Umbilical cord (tissue), 2 donors: Measurements from ENCODE around the gene C14orf119. TPM values are rescaled to one million over a fixed set of nuclear protein-coding genes. Genes with fewer than 3 reads are reported as not detected.

Experiments used
- DNase-seq: peaks from one replicate; pipeline ENCODE4 v3.0.0-alpha.2; 2015; ENCODE audit warnings: low spot score
- total RNA-seq: library from RNA; depleted of rRNA; stranded (reverse); fragments of >200 nt; gene quantifications from one replicate; pipeline ENCODE4 v1.2.3, GENCODE V29; 2014; ENCODE audit warnings: low replicate concordance; ENCODE audit not compliant: insufficient read depth

The C14orf119 gene
- 15.4 TPM for total RNA-seq

DNA sequence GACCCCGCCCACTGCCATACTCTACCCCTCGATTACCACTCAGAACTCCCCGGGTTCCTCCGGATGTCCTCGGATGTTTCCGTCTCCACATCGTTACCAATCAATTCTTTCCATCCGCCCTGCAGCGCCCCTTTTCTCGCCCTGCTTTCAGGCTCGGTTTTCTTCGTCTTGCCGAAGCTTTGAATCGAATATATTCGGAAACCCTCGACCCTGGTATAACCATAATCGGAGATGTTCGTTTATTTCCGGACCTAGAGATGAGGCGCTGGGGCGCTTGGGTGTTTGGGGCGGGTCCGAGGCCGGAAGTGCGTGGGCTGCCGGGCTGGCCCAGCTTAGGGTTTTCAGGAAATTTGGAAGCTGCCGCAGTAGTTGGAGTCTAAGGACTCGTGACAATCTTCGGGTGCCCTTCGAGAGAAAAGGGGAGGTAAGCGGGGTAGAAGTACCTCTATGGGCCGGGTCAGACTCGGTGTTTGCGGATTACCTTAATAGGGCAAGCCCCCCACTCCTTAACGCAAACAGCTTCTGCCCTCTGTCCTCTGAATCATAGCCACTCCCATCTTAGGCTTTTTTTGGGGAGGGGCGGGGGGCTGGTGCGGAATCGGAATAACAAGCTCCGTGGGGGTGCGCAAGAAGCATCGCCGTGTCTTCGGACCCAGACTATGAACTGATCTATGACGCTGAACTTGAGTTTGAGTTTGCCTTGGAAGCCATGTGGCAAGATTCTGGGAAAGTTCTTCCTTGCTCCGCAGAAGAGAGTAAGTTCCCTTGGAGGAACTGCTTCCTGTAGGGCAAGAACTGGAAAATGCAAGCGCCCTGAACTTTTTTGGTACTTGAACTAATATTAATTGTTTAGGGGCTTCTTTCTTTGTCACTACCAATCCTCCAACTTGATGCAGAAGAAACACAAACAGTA is at the start of gene C14orf119:
TSS of gene C14orf119 (plus strand) at position 310 of the 913 bp plus-strand sequence. CDS start 2,154 bp downstream, outside the sequence.
- peak; percentile 100 for DNase-seq

- DNase-seq = no peak
Observed at GRCh38 chr14:23047034-23047634, 48.2 kb upstream of the C14orf119 start.

DNA sequence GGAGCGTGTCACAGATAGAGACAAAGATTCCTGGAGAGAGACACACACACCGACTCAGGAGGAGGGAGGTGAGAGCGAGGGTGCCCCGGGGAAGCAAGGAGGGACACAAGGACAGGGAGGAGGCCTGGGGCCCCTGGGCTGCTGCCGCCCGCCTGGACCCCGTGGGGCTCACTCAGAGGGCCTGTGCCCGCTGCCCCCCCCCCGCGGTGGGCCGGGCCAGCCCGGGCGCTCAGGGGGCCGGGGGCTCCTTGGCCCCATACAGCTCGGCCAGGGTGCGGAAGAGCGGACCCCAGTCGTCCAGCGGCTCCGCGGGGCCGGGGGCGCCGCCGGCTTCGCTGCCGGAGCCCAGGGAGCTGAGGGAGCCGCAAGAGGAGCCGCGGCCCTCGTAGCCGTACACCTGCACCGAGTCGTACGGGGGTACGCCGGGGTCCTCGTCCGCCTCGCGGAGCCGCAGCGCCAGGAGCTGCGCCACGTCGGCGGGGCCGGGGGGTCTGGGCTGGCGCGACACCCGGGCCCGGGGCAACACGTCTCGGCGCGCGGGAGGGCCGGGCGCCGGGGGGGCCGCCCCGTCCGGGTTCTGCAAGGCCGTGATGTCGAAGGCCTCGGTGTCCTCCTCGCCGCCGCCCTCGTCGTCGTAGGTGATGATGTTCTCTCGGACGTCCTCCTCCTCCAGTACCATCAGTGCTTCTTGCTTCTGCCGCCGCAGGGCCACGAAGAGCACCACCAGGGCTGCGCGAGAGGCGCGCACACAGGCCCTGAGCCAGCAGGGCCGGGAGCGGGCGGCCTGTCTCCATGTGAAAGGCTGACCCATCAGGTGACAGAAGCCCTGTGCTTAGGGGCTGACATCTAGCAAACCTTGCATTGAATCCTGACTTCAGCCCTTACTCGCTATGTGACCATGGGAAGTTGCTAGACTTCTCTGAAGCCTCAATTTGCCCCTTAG is 47.3 kb upstream of the C14orf119 start:
- no peak for DNase-seq

GRCh38 chr14:23049011-23049410 is 46.3 kb upstream of the C14orf119 start:
- no peak for DNase-seq

- DNase-seq = no peak
Observed at GRCh38 chr14:23051141-23052057, 43.9 kb upstream of the C14orf119 start.

GRCh38 chr14:23052182-23052623 is 43.1 kb upstream of the C14orf119 start:
- DNase-seq = no peak

GRCh38 chr14:23052671-23053070 is 42.6 kb upstream of the C14orf119 start:
- DNase-seq = no peak

GRCh38 chr14:23053426-23053825 is 41.9 kb upstream of the C14orf119 start:
- no peak for DNase-seq

DNA sequence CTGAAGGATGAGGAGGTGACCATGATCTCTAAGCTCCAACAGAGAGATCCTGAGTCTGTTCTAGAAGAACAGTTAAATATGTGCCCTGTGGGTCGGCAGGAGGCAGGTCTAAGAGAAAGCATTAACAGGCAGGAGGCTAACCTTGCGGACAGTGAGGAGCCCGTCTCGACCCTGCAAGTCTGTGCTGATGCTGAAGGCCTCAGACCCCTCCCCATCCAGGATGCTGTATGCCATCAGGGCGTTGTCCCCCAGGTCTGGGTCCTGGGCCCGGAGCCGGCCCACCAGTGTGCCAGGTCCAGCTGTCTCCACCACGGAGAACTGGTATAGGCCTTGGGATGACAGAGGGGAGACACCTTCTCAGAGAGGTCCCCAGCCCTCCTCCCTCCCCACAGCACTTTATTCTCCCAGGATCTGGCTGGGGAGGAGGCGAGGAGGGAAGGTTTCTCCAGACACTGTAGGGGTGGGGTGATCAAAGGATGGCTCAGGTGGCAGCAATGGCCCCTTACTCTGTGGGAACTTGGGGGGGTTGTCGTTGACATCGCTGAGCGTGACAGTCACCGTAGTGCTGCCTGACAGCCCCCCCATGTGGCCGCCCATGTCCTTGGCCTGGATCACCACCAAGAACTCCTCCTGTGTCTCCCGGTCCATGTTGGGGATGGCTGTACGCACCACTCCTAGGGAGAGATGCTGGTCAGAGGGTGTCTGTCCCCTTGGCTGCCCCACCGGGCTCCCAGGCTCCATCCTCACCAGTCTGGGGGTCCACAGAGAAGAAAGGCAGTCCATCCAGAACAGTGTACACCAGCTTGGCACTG is 41.1 kb upstream of the C14orf119 start:
- DNase-seq = no peak

GRCh38 chr14:23055147-23055550 is 40.2 kb upstream of the C14orf119 start:
- DNase-seq = no peak

DNA sequence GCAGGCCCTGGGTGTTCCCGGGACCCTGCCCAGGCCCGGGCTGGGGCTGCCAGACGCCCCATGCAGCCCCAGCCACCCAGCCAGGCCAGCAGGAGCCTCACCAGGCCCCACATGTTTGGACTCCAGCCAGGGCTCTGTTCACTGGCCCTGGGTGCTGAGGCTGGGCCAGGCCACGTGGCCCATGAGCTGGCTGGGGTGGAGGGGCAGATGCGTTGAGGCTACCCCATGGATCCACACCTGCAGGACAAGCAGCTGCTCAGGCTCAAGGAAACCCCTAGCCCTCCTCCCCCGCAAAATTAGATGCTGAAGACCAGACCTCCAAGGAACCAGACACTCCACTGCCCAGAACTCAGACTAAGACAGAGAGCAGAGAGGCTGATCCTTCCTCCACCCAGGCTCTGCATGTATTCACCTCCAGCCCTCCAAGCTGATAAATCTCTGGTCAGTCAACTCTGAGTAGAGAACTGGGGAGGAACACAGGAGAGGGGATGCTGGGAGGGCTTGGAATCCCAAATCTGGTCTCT is 39.6 kb upstream of the C14orf119 start:
- peak; percentile 55 for DNase-seq

DNA sequence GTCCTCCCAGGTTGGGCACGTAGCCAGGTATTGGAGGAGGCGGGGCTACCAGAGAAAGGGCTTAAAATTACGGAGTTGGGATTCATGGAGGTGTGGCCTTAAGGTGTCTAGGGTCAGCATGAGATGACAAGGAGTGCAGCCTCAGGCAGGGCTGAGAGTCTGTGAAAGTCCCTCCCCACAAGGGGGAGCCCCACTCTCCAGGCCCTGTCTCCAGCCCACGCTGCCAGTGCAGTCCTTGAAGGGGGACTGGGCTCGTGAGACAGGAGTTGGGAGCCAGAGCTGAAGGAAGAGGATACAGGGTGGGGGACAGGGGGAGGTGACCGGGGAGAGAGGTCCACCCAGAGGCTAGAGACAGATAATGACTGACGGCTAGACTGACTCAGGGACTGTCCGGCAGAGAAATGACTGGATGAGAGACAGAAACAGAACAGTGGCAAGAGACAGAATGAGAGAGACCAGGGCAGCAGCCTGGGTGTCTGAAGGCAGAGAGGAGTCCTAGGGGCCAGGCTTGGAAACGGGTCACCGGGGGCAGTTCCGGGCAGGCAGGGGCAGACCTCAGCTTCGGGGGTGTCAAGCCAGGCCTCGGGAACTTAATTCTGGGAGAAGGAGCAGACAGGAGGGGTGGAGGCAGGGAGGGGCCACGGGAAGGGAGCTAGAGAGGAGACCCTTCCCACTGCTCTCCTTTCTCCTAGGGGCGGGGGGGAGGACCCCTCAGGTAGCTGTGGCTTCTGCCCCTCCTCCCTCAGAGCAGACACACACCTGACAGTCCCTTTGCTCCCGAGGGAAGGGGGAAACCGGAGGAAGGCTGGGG is 39.0 kb upstream of the C14orf119 start:
- DNase-seq = peak; percentile 64

DNA sequence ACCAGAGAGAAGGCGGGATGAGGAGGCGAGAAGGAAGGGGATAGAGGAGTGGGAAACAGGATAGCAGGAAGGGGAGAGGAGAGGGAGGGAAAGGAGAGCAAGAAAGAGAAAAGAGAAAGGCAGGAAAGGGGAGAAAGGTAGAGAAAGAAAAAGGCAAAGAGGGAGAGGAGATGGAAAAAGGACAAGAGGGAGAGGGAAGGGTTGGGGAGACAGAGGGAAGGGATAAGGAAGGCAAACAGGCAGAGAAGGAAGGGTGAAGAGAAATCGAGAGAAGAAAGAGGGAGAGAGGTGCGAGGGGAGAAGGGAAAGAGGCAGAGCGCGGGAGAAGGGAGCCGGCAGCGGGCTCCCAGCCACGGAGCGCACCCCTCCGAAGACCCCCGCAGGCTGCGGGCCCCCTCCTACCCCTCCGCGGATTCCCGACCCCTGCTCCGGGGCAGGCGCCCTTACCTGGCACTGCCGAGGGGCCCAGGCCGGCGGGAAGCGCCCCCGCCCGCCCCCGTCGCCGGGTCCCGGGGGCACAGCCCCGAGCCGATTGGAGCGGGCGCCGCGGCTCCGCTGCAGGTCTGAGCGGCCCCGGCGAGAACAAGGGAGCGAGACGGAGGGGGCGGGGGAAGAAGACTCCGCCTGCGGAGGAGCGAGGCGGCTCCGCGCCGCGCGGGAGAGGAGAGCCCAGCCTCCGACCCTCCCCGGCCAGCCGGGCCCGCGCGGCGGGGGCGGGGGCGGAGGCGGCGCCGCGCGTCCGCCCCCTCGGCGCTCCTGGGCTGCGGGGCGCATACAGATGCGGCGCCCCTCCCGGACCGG is 38.1 kb upstream of the C14orf119 start, which contains the start of gene CDH24:
TSS of gene CDH24 (minus strand) at position 565 of the 801 bp plus-strand sequence. CDS start 1,787 bp downstream, outside the sequence.
- peak; percentile 88 for DNase-seq

DNA sequence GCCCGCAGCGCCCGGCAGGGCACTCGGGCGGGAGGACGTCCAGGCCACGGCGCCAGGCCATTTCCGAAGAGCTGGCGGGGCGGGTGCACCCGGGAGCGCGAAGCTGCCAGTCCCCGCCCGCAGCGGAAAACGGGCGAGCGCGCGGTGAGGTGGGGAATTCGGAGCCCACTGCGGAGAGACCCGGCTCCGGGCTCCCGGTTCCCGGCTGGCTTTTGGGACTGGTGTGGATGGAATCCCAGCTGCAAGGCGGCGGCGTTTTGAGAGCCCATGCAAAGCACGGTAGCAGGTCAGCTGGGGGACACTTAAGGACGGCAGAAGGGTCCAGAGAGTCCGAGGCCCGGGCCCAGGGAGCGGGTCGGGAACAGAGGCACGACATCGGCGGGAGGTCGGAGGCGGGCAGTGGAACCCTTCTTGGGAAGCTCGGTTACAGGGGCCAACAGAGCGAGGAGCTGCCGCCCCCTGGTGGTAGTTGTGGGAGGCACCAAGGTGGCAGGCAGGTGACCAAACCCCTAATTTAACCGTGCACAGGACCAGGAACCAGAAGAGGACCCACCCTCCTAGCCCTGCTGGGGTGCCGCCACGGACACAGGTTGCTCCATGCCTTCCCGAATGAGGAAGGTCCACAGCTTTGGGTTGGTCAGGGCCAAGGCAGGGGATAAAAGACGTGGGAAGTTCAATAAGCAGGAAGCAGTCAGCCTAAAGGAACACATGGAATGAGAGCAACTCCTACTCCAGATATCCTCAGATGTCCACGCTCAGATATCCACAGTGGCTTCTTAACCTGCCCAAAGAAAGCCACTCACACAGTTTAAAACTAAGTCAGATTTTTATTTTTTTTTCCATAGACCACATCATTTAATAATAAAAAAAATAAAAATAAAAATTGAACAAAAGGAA is 37.3 kb upstream of the C14orf119 start:
- DNase-seq = peak; percentile 90

- DNase-seq = no peak
Observed at GRCh38 chr14:23058654-23059504, 36.4 kb upstream of the C14orf119 start.
